ENCODE data around the gene HTD2. TPM values are rescaled to one million over a fixed set of nuclear protein-coding genes. Genes with fewer than 3 reads are reported as not detected.
"Not testable (repeated sequence)": the region's sequence is repeated elsewhere in the genome, so short reads cannot be mapped to it uniquely, and the experiment has no call there.

HTD2 gene
- total and polyA plus RNA-seq, 2 donors from 2014 or later, result 6.4 to 7.8 TPM

GRCh38 chr3:58260733-58261132, 45.6 kb upstream of the HTD2 start:
- FAIRE-seq, result no peak
- Histone ChIP-seq H3K4me3 (ENCODE audit: low read length in 3 of 3) (no peak overlapping the region), H3K36me3 (ENCODE audit: control insufficient read depth in 2 of 3, insufficient read depth in 3 of 3, low read length in 3 of 3) (peaks cover 0 to 16% (median 5%) of the 10 kb centered on the region in 3 donors), H3K4me1 (ENCODE audit: control insufficient read depth in 2 of 3, insufficient read depth in 2 of 3, low read depth in 1 of 3, low read length in 3 of 3) (no peaks in the 10 kb centered on the region), H3K9me3 (ENCODE audit: control insufficient read depth in 2 of 3, insufficient read depth in 1 of 3, low read length in 3 of 3) (no peaks in the 10 kb centered on the region), H3K27me3 (ENCODE audit: control insufficient read depth, insufficient read depth, low read length) (no peaks in the 10 kb centered on the region), H3K9ac (ENCODE audit: low read length in 3 of 3) (no peak overlapping the region), H3K27ac (ENCODE audit: low read depth in 2 of 2, low read length in 2 of 2) (no peak overlapping the region)
- DNase-seq, result no peak
- intact Hi-C loops (cut with DNase I), result no loop called here
- no peak for TF ChIP-seq CTCF (IDR thresholded peaks at IDR 0.05; ENCODE audit: borderline replicate concordance, extremely low read depth, insufficient read depth)

GRCh38 chr3:58261954-58262666, 44.2 kb upstream of the HTD2 start:
- no peak for TF ChIP-seq CTCF (IDR thresholded peaks at IDR 0.05; ENCODE audit: borderline replicate concordance, extremely low read depth, insufficient read depth)
- no peak overlapping the region for H3K27ac ChIP-seq (ENCODE audit: low read depth in 2 of 2, low read length in 2 of 2)
- H3K4me1 ChIP-seq (ENCODE audit: control insufficient read depth in 2 of 3, insufficient read depth in 2 of 3, low read depth in 1 of 3, low read length in 3 of 3), result no peaks in the 10 kb centered on the region
- no peaks in the 10 kb centered on the region for H3K9me3 ChIP-seq (ENCODE audit: control insufficient read depth in 2 of 3, insufficient read depth in 1 of 3, low read length in 3 of 3)
- no peaks in the 10 kb centered on the region for H3K27me3 ChIP-seq (ENCODE audit: control insufficient read depth, insufficient read depth, low read length)
- no peak for DNase-seq
- peaks cover 0 to 18% (median 7%) of the 10 kb centered on the region in 3 donors for H3K36me3 ChIP-seq (ENCODE audit: control insufficient read depth in 2 of 3, insufficient read depth in 3 of 3, low read length in 3 of 3)
- intact Hi-C loops (cut with DNase I), result no loop called here
- H3K9ac ChIP-seq (ENCODE audit: low read length in 3 of 3), result no peak overlapping the region
- H3K4me3 ChIP-seq (ENCODE audit: low read length in 3 of 3), result no peak overlapping the region
- no peak for FAIRE-seq

- H3K27me3 ChIP-seq (ENCODE audit: control insufficient read depth, insufficient read depth, low read length), result no peaks in the 10 kb centered on the region
- H3K9ac ChIP-seq (ENCODE audit: low read length in 3 of 3), result no peak overlapping the region
- TF ChIP-seq CTCF (IDR thresholded peaks at IDR 0.05; ENCODE audit: borderline replicate concordance, extremely low read depth, insufficient read depth), result no peak
- no peak overlapping the region for H3K27ac ChIP-seq (ENCODE audit: low read depth in 2 of 2, low read length in 2 of 2)
- H3K4me1 ChIP-seq (ENCODE audit: control insufficient read depth in 2 of 3, insufficient read depth in 2 of 3, low read depth in 1 of 3, low read length in 3 of 3), result no peaks in the 10 kb centered on the region
- peaks cover 0 to 33% (median 8%) of the 10 kb centered on the region in 3 donors for H3K36me3 ChIP-seq (ENCODE audit: control insufficient read depth in 2 of 3, insufficient read depth in 3 of 3, low read length in 3 of 3)
- FAIRE-seq (no peak), DNase-seq (no peak)
- H3K4me3 ChIP-seq (ENCODE audit: low read length in 3 of 3), result no peak overlapping the region
- no peaks in the 10 kb centered on the region for H3K9me3 ChIP-seq (ENCODE audit: control insufficient read depth in 2 of 3, insufficient read depth in 1 of 3, low read length in 3 of 3)
- intact Hi-C loops (cut with DNase I), result no loop called here
These were observed 39.7 kb upstream of the HTD2 start for GRCh38 chr3:58266577-58266976.

- H3K4me3 ChIP-seq (ENCODE audit: low read length in 3 of 3); H3K27ac ChIP-seq (ENCODE audit: low read depth in 2 of 2, low read length in 2 of 2); FAIRE-seq; H3K27me3 ChIP-seq (ENCODE audit: control insufficient read depth, insufficient read depth, low read length); DNase-seq; H3K9me3 ChIP-seq (ENCODE audit: control insufficient read depth in 2 of 3, insufficient read depth in 1 of 3, low read length in 3 of 3); H3K4me1 ChIP-seq (ENCODE audit: control insufficient read depth in 2 of 3, insufficient read depth in 2 of 3, low read depth in 1 of 3, low read length in 3 of 3); intact Hi-C loops (cut with DNase I); H3K9ac ChIP-seq (ENCODE audit: low read length in 3 of 3): not testable (repeated sequence)
- H3K36me3 ChIP-seq (ENCODE audit: control insufficient read depth in 2 of 3, insufficient read depth in 3 of 3, low read length in 3 of 3), result peaks cover 0 to 33% (median 8%) of the 10 kb centered on the region in 3 donors
These were observed 38.8 kb upstream of the HTD2 start for GRCh38 chr3:58267543-58267942.

Data from kidney (tissue), 14 donors.